Mesendoderm (in vitro differentiated cells): ENCODE measurements around the gene CLSTN3.
A peak's percentile ranks its signal among the peaks of the same experiment; 100 is the strongest.

Experiments
- DNase-seq: peaks from one replicate; pipeline ENCODE4 v3.0.0; 2013
- H2AK5ac ChIP-seq: 2 replicates; pipeline ENCODE4 v1.6.1; 2013; ENCODE audit warnings: low read length, inconsistent platforms
- H2BK120ac ChIP-seq: 2 replicates; pipeline ENCODE4 v1.6.1; 2013; ENCODE audit warnings: low read depth, mild to moderate bottlenecking, low read length, moderate library complexity, mixed read lengths
- H2BK15ac ChIP-seq: replicated peaks from 2 replicates; pipeline ENCODE4 v1.6.1; 2013; ENCODE audit warnings: low read depth, mild to moderate bottlenecking, moderate library complexity
- H2BK5ac ChIP-seq: 2 replicates; pipeline ENCODE4 v1.6.1; 2013; ENCODE audit warnings: low read length, inconsistent platforms
- H3K18ac ChIP-seq: 2 replicates; pipeline ENCODE4 v1.6.1; 2013; ENCODE audit warnings: mild to moderate bottlenecking, low read length, mixed read lengths
- H3K23ac ChIP-seq: one replicate; pipeline ENCODE4 v1.6.1; 2013; ENCODE audit warnings: low read length
- H3K27ac ChIP-seq: 2 replicates; pipeline ENCODE4 v1.5.1; 2013; ENCODE audit warnings: low read depth, mild to moderate bottlenecking, inconsistent platforms, low read length, moderate library complexity
- H3K27me3 ChIP-seq: 2 replicates; pipeline ENCODE4 v1.6.1; 2013; ENCODE audit warnings: low read length, control low read depth, mild to moderate bottlenecking, inconsistent platforms; ENCODE audit not compliant: insufficient read depth, poor library complexity
- H3K36me3 ChIP-seq: 2 replicates; pipeline ENCODE4 v1.6.1; 2013; ENCODE audit warnings: low read length, inconsistent platforms; ENCODE audit not compliant: control insufficient read depth, insufficient read depth
- H3K4ac ChIP-seq: one replicate; pipeline ENCODE4 v1.6.1; 2013; ENCODE audit warnings: low read depth, mild to moderate bottlenecking, low read length, moderate library complexity
- H3K4me1 ChIP-seq: 2 replicates; pipeline ENCODE4 v1.6.1; 2013; ENCODE audit warnings: low read depth, low read length, inconsistent platforms; ENCODE audit not compliant: control insufficient read depth
- H3K4me2 ChIP-seq: 2 replicates; pipeline ENCODE4 v1.6.1; 2013; ENCODE audit warnings: low read length
- H3K4me3 ChIP-seq: 2 replicates; pipeline ENCODE4 v1.5.1; 2013; ENCODE audit warnings: mild to moderate bottlenecking, low read length
- H3K56ac ChIP-seq: one replicate; pipeline ENCODE4 v1.6.1; 2013; ENCODE audit warnings: low read length
- H3K79me1 ChIP-seq: 2 replicates; pipeline ENCODE4 v1.6.1; 2013; ENCODE audit warnings: low read length, inconsistent platforms
- H3K79me2 ChIP-seq: 2 replicates; pipeline ENCODE4 v1.6.1; 2013; ENCODE audit warnings: mild to moderate bottlenecking, low read length; ENCODE audit not compliant: control insufficient read depth, insufficient read depth
- H3K9ac ChIP-seq: 2 replicates; pipeline ENCODE4 v1.6.1; 2013; ENCODE audit warnings: low read length, inconsistent platforms
- H4K5ac ChIP-seq: one replicate; pipeline ENCODE4 v1.6.1; 2013; ENCODE audit warnings: low read length
- H4K8ac ChIP-seq: one replicate; pipeline ENCODE4 v1.6.1; 2013; ENCODE audit warnings: low read depth, mild to moderate bottlenecking, control low read depth, low read length, moderate library complexity
- WGBS: extraction: QIAGEN DNeasy Blood & Tissue Kit; methylation state at CpG from one replicate; pipeline ENCODE4 v1.1.7; 2013; ENCODE audit warnings: low lambda C conversion rate, missing lambda C conversion rate; ENCODE audit not compliant: insufficient coverage; ENCODE audit errors: extremely low coverage; 5-methylcytosine and 5-hydroxymethylcytosine counted together

The CLSTN3 gene

GRCh38 chr12:7189398-7190267 is 59.5 kb downstream of the CLSTN3 start, which contains the start of gene PEX5:
TSS of gene PEX5 (plus strand) at chr12:7189686. CDS start at chr12:7190378, 692 bp downstream.
- peak within 1 kb of the TSS; percentile 20 for H2BK5ac ChIP-seq
- H4K5ac ChIP-seq: no peak within 1 kb of the TSS
- peak within 1 kb of the TSS; percentile 69 for H3K4me2 ChIP-seq
- H3K9ac ChIP-seq: peak within 1 kb of the TSS; percentile 81
- H3K23ac ChIP-seq: no peak within 1 kb of the TSS
- peak; percentile 98 for DNase-seq
- H3K79me1 ChIP-seq: no peaks in the 10 kb centered on the region
- H3K18ac ChIP-seq: peak within 1 kb of the TSS; percentile 78
- H3K4ac ChIP-seq: peak within 1 kb of the TSS; percentile 48
- no peak within 1 kb of the TSS for H2BK120ac ChIP-seq
- H3K36me3 ChIP-seq: no peaks in the 10 kb centered on the region
- H3K4me3 ChIP-seq: peak within 1 kb of the TSS; percentile 76
- H3K56ac ChIP-seq: peak within 1 kb of the TSS; percentile 90
- no peak within 1 kb of the TSS for H2AK5ac ChIP-seq
- no peak within 1 kb of the TSS for H3K27ac ChIP-seq
- H3K79me2 ChIP-seq: no peaks in the 10 kb centered on the region
- no peak within 1 kb of the TSS for H2BK15ac ChIP-seq
- WGBS: no CpG with 5 or more reads among the region's 68 CpGs
- H3K27me3 ChIP-seq: no peaks in the 10 kb centered on the region
- peaks cover 4% of the 10 kb centered on the region for H3K4me1 ChIP-seq
- H4K8ac ChIP-seq: no peak within 1 kb of the TSS

- Histone ChIP-seq H3K4me3 (peak overlapping the region; percentile 76), H3K36me3 (no peaks in the 10 kb centered on the region), H3K23ac (no peak overlapping the region), H2BK15ac (no peak overlapping the region), H3K4ac (no peak overlapping the region), H3K9ac (peak overlapping the region; percentile 81), H4K5ac (no peak overlapping the region), H3K18ac (no peak overlapping the region), H2AK5ac (no peak overlapping the region), H3K79me2 (no peaks in the 10 kb centered on the region), H3K79me1 (no peaks in the 10 kb centered on the region), H2BK5ac (no peak overlapping the region), H3K4me2 (peak overlapping the region; percentile 69), H3K56ac (peak overlapping the region; percentile 90), H3K27me3 (no peaks in the 10 kb centered on the region), H4K8ac (no peak overlapping the region), H2BK120ac (no peak overlapping the region), H3K27ac (no peak overlapping the region), H3K4me1 (peaks cover 4% of the 10 kb centered on the region)
- no CpG with 5 or more reads among the region's 17 CpGs for WGBS
- peak; percentile 39 for DNase-seq
Observed at GRCh38 chr12:7190268-7191055, 60.3 kb downstream of the CLSTN3 start.

GRCh38 chr12:7193674-7194073 is 63.5 kb downstream of the CLSTN3 start:
- Histone ChIP-seq H2BK5ac (no peak overlapping the region), H2AK5ac (no peak overlapping the region), H3K9ac (no peak overlapping the region), H3K79me2 (no peaks in the 10 kb centered on the region), H2BK120ac (no peak overlapping the region), H2BK15ac (no peak overlapping the region), H3K56ac (no peak overlapping the region), H3K36me3 (no peaks in the 10 kb centered on the region), H4K8ac (no peak overlapping the region), H3K4ac (no peak overlapping the region), H3K4me1 (peaks cover 4% of the 10 kb centered on the region), H3K4me2 (no peak overlapping the region), H3K27me3 (no peaks in the 10 kb centered on the region), H3K27ac (no peak overlapping the region), H3K4me3 (no peak overlapping the region), H3K18ac (no peak overlapping the region), H3K79me1 (no peaks in the 10 kb centered on the region), H3K23ac (no peak overlapping the region), H4K5ac (no peak overlapping the region)
- WGBS: no CpG with 5 or more reads among the region's 2 CpGs
- DNase-seq: no peak

- H3K79me1 ChIP-seq: no peaks in the 10 kb centered on the region
- no CpG with 5 or more reads among the region's 2 CpGs for WGBS
- H2BK15ac ChIP-seq: no peak overlapping the region
- H3K18ac ChIP-seq: no peak overlapping the region
- H2BK120ac ChIP-seq: no peak overlapping the region
- peaks cover 2% of the 10 kb centered on the region for H3K4me1 ChIP-seq
- H2BK5ac ChIP-seq: no peak overlapping the region
- no peaks in the 10 kb centered on the region for H3K79me2 ChIP-seq
- no peak overlapping the region for H2AK5ac ChIP-seq
- H3K27ac ChIP-seq: no peak overlapping the region
- H3K23ac ChIP-seq: no peak overlapping the region
- H4K5ac ChIP-seq: no peak overlapping the region
- H3K4me3 ChIP-seq: no peak overlapping the region
- no peak for DNase-seq
- no peak overlapping the region for H3K9ac ChIP-seq
- H3K4me2 ChIP-seq: no peak overlapping the region
- no peak overlapping the region for H4K8ac ChIP-seq
- H3K56ac ChIP-seq: no peak overlapping the region
- H3K27me3 ChIP-seq: no peaks in the 10 kb centered on the region
- H3K4ac ChIP-seq: no peak overlapping the region
- peaks cover 5% of the 10 kb centered on the region for H3K36me3 ChIP-seq
Observed at GRCh38 chr12:7197841-7198240, 67.7 kb downstream of the CLSTN3 start.

GRCh38 chr12:7203109-7203508 is 72.9 kb downstream of the CLSTN3 start:
- Histone ChIP-seq H3K9ac (no peak overlapping the region), H3K4me2 (no peak overlapping the region), H4K8ac (no peak overlapping the region), H3K79me2 (no peaks in the 10 kb centered on the region), H2BK15ac (no peak overlapping the region), H3K4ac (no peak overlapping the region), H3K79me1 (no peaks in the 10 kb centered on the region), H3K56ac (no peak overlapping the region), H3K36me3 (peaks cover 10% of the 10 kb centered on the region), H3K4me3 (no peak overlapping the region), H2AK5ac (no peak overlapping the region), H3K4me1 (no peaks in the 10 kb centered on the region), H2BK5ac (no peak overlapping the region), H4K5ac (no peak overlapping the region), H3K27me3 (no peaks in the 10 kb centered on the region), H3K27ac (no peak overlapping the region), H2BK120ac (no peak overlapping the region), H3K18ac (no peak overlapping the region), H3K23ac (no peak overlapping the region)
- DNase-seq: no peak
- no CpG with 5 or more reads among the region's 4 CpGs for WGBS
